AG04449 (cell line): ENCODE measurements around the gene CELA3B.

Source experiments
- CTCF ChIA-PET: fragments of 350-600 bp; formaldehyde crosslinking; extraction: SDS; loops from one replicate; lab custom pipeline; 2021; ENCODE audit warnings: antibody characterized with exemption; lab: Yijun Ruan, JAX
- POLR2A ChIA-PET: fragments of 400-600, 350-600 bp; formaldehyde crosslinking; extraction: SDS; loops from one replicate; lab custom pipeline; 2020; ENCODE audit warnings: antibody characterized with exemption, inconsistent platforms; lab: Yijun Ruan, JAX
- DNase-seq: peaks from one replicate; pipeline ENCODE4 v3.0.0-alpha.2; 2010; ENCODE audit warnings: low read depth, low spot score
- H3K4me3 ChIP-seq: 2 replicates; pipeline ENCODE4 v1.5.1; 2011; ENCODE audit warnings: low read depth, mild to moderate bottlenecking, control low read depth, low read length
- CTCF ChIP-seq: IDR thresholded peaks from one replicate; pipeline ENCODE4 v1.5.1; 2011; ENCODE audit warnings: mild to moderate bottlenecking, moderate library complexity, low read length, control low read depth, inconsistent platforms; ENCODE audit not compliant: insufficient read depth; ENCODE audit errors: missing control alignments

Gene CELA3B

GRCh38 chr1:21937034-21937371 is 39.8 kb upstream of the CELA3B start, which contains the start of gene HSPG2:
HSPG2 (minus strand) TSS chr1:21937310; CDS start chr1:21937217, 93 bp downstream.
- TF ChIP-seq CTCF, result no peak
- ChIA-PET CTCF (interaction anchor here (3.8 kb wide), 1 partner anchor 13 kb away, joined by 29 read pairs; no protein-coding TSS in a partner anchor), POLR2A (interaction anchor here (0.5 to 2.0 kb wide), 4 partner anchors 17 to 92 kb away, joined by 3 to 12 read pairs (median 4); no protein-coding TSS in a partner anchor)
- DNase-seq, result no peak
- peak within 1 kb of the TSS; percentile 81 for H3K4me3 ChIP-seq

GRCh38 chr1:21937372-21938121 is 39.3 kb upstream of the CELA3B start:
- POLR2A ChIA-PET, result interaction anchor here (0.6 to 2.0 kb wide), 3 partner anchors 18 to 66 kb away, joined by 3 to 12 read pairs (median 4); no protein-coding TSS in a partner anchor
- TF ChIP-seq CTCF, result no peak
- CTCF ChIA-PET, result interaction anchor here (1.0 to 3.8 kb wide), 5 partner anchors 9 to 38 kb away, joined by 3 to 29 read pairs (median 8); no protein-coding TSS in a partner anchor
- no peak for DNase-seq
- H3K4me3 ChIP-seq, result peak overlapping the region; percentile 43

GRCh38 chr1:21938732-21939538 is 37.9 kb upstream of the CELA3B start:
- no peak for TF ChIP-seq CTCF
- H3K4me3 ChIP-seq, result no peak overlapping the region
- ChIA-PET CTCF (interaction anchor here (0.7 to 3.8 kb wide), 27 partner anchors 7 to 114 kb away, joined by 3 to 29 read pairs (median 5); no protein-coding TSS in a partner anchor), POLR2A (interaction anchor here (0.6 to 2.2 kb wide), 4 partner anchors 8 to 26 kb away, joined by 3 to 11 read pairs (median 6); no protein-coding TSS in a partner anchor)
- no peak for DNase-seq

GRCh38 chr1:21939650-21940374 is 37.0 kb upstream of the CELA3B start:
- peak; percentile 61 for TF ChIP-seq CTCF
- CTCF ChIA-PET, result interaction anchor here (0.9 to 3.8 kb wide), 23 partner anchors 8 to 114 kb away, joined by 3 to 29 read pairs (median 5); no protein-coding TSS in a partner anchor
- peak; percentile 94 for DNase-seq
- H3K4me3 ChIP-seq, result no peak overlapping the region
- POLR2A ChIA-PET, result interaction anchor here (1.0 to 2.2 kb wide), 3 partner anchors 9 to 20 kb away, joined by 5 to 11 read pairs (median 6); no protein-coding TSS in a partner anchor

- DNase-seq, result no peak
- no peak for TF ChIP-seq CTCF
- ChIA-PET POLR2A (interaction anchor here (2.2 kb wide), 1 partner anchor 16 kb away, joined by 6 read pairs; no protein-coding TSS in a partner anchor), CTCF (interaction anchor here (0.9 to 3.8 kb wide), 15 partner anchors 9 to 84 kb away, joined by 3 to 29 read pairs (median 8); no protein-coding TSS in a partner anchor)
- no peak overlapping the region for H3K4me3 ChIP-seq
Measured at GRCh38 chr1:21940492-21940891, 36.3 kb upstream of the CELA3B start.
